ENCODE measurements around the gene VPS18. TPM values are rescaled to one million over a fixed set of nuclear protein-coding genes. Genes with fewer than 3 reads are reported as not detected.

VPS18 gene
- total RNA-seq, 1 donor from 2014 or later: 17.3 TPM

- intact Hi-C loops (cut with DNase I): no loop called here
- peak; percentile 50 for ATAC-seq
- DNase-seq (ENCODE audit: low spot score): peak; percentile 78
Observed at GRCh38 chr15:40929660-40930429, 35.6 kb downstream of the VPS18 start.

GRCh38 chr15:40930430-40931299 is 36.4 kb downstream of the VPS18 start:
- DNase-seq (ENCODE audit: low spot score): no peak
- intact Hi-C loops (cut with DNase I): no loop called here
- peak; percentile 7 for ATAC-seq

GRCh38 chr15:40931300-40932142 is 37.3 kb downstream of the VPS18 start:
- DNase-seq (ENCODE audit: low spot score) (no peak), ATAC-seq (no peak)
- intact Hi-C loops (cut with DNase I): no loop called here

- ATAC-seq (no peak), DNase-seq (ENCODE audit: low spot score) (no peak)
- intact Hi-C loops (cut with DNase I): no loop called here
Observed at GRCh38 chr15:40932156-40932555, 37.9 kb downstream of the VPS18 start.

- DNase-seq (ENCODE audit: low spot score) (no peak), ATAC-seq (no peak)
- intact Hi-C loops (cut with DNase I): no loop called here
Observed at GRCh38 chr15:40932649-40933516, 38.6 kb downstream of the VPS18 start.

- ATAC-seq: no peak
Observed at GRCh38 chr15:40933517-40933902, 39.3 kb downstream of the VPS18 start.

GRCh38 chr15:40934457-40934856 is 40.2 kb downstream of the VPS18 start:
- no peak for ATAC-seq
- intact Hi-C loops (cut with DNase I): no loop called here

More at GRCh38 chr15:40933517-40933902, 39.3 kb downstream of the VPS18 start:
- intact Hi-C loops (cut with DNase I): no loop called here
- no peak for DNase-seq (ENCODE audit: low spot score)

GRCh38 chr15:40936234-40936708 is 42.0 kb downstream of the VPS18 start:
- DNase-seq (ENCODE audit: low spot score) (no peak), ATAC-seq (no peak)
- intact Hi-C loops (cut with DNase I): no loop called here

More at GRCh38 chr15:40934457-40934856, 40.2 kb downstream of the VPS18 start:
- DNase-seq (ENCODE audit: low spot score): no peak

GRCh38 chr15:40936709-40937666 is 42.7 kb downstream of the VPS18 start:
- intact Hi-C loops (cut with DNase I): no loop called here
- ATAC-seq: no peak
- no peak for DNase-seq (ENCODE audit: low spot score)

- DNase-seq (ENCODE audit: low spot score): no peak
- intact Hi-C loops (cut with DNase I): no loop called here
- no peak for ATAC-seq
Observed at GRCh38 chr15:40937762-40938535, 43.7 kb downstream of the VPS18 start.

GRCh38 chr15:40938536-40938870 is 44.3 kb downstream of the VPS18 start:
- intact Hi-C loops (cut with DNase I): no loop called here
- ATAC-seq: no peak
- DNase-seq (ENCODE audit: low spot score): no peak

GRCh38 chr15:40940296-40940801 is 46.1 kb downstream of the VPS18 start:
- DNase-seq (ENCODE audit: low spot score) (no peak), ATAC-seq (peak; percentile 25)
- intact Hi-C loops (cut with DNase I): no loop called here

- ATAC-seq (no peak), DNase-seq (ENCODE audit: low spot score) (no peak)
- intact Hi-C loops (cut with DNase I): no loop called here
Observed at GRCh38 chr15:40941068-40941527, 46.8 kb downstream of the VPS18 start.

- ATAC-seq: peak; percentile 80
Observed at GRCh38 chr15:40941528-40942336, 47.5 kb downstream of the VPS18 start.

GRCh38 chr15:40942337-40942854 is 48.1 kb downstream of the VPS18 start:
- ATAC-seq (peak; percentile 24), DNase-seq (ENCODE audit: low spot score) (no peak)
- intact Hi-C loops (cut with DNase I): no loop called here

More at GRCh38 chr15:40941528-40942336, 47.5 kb downstream of the VPS18 start:
- intact Hi-C loops (cut with DNase I): no loop called here
- peak; percentile 83 for DNase-seq (ENCODE audit: low spot score)

All from sciatic nerve (tissue), 2 donors.